ENCODE measurements around the gene SLC22A5.

Gene SLC22A5

GRCh38 chr5:132369474-132370180 is at the start of gene SLC22A5:
Gene SLC22A5 (plus strand): TSS chr5:132369710. CDS start chr5:132369973, 263 bp downstream.
- DNase-seq, result peak; percentile 71

GRCh38 chr5:132319975-132320374 is 49.5 kb upstream of the SLC22A5 start:
- no peak for DNase-seq

DNA sequence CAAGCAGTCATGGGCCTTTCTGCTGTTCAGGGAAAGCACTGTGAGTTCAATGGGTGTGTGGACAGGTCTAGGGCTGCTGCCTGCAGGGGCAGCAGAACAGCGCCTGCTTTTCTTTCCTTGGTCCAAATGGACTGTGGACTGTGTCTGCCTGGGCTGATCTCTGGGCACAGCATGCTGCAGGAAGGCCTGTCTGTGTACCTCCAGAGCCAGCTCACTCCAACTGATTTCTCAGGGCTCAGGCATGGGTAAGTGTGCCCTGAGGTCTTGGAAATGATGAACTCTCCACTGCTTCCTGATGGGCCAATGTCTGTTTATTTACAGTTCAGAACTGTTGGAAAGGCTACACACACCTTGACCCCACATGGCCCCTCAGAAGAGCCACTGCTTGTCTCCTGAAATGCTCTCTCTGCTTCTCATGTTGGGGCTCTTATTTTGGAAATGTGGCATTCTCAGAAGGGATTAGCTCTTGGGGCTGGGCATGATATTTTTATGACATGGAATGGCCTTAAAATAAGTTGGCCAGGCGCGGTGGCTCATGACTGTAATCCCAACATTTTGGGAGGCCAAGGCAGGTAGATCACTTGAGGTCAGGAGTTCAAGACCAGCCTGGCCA is 48.3 kb upstream of the SLC22A5 start:
- DNase-seq, result no peak

DNA sequence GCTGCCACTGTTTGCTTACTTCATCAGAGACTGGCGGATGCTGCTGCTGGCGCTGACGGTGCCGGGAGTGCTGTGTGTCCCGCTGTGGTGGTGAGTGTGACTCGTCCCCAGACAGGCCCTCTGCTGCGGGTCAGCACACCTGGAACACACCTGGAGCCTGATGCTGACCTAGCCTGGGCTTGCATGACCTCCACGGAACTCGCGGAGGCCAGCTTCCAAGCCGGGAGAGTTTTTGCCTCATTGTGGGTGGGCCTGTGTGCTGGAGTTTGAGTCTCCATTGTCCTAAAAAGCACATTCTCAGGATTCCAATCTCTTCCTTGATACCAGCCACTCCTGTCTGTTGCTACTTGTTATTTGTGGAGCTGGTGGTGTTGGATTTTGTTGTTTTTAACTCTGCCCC is 47.2 kb upstream of the SLC22A5 start:
- no peak for DNase-seq

GRCh38 chr5:132323202-132323601 is 46.3 kb upstream of the SLC22A5 start:
- no peak for DNase-seq

- DNase-seq, result no peak
Observed at GRCh38 chr5:132325691-132326090, 43.8 kb upstream of the SLC22A5 start.

- DNase-seq, result no peak
Observed at GRCh38 chr5:132327252-132327955, 42.1 kb upstream of the SLC22A5 start.

GRCh38 chr5:132334812-132335211 is 34.7 kb upstream of the SLC22A5 start:
- peak; percentile 27 for DNase-seq

DNA sequence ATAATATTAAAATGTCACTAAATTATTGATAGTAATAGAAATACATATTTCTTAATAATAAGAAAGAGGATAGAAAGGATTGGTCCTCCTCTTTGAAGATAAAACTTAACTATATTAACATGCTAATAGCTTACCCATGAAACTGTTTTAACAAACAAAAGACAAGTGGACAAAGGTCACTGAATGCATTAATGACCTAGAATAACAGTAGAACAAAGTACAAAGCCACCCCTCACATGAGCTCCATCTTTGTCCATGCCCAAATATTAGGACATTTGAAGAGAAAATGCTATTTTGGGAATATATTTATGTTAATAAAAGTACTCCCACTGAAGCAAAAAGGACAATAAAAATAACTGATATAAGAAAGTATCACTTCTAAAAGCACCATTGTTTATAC is 34.1 kb upstream of the SLC22A5 start:
- no peak for DNase-seq

- DNase-seq, result no peak
Observed at GRCh38 chr5:132339502-132339901, 30.0 kb upstream of the SLC22A5 start.

GRCh38 chr5:132342291-132343180 is 27.0 kb upstream of the SLC22A5 start:
- DNase-seq, result no peak

- DNase-seq, result no peak
Observed at GRCh38 chr5:132344775-132345514, 24.6 kb upstream of the SLC22A5 start.

- no peak for DNase-seq
Observed at GRCh38 chr5:132353486-132353995, 16.0 kb upstream of the SLC22A5 start.

DNA sequence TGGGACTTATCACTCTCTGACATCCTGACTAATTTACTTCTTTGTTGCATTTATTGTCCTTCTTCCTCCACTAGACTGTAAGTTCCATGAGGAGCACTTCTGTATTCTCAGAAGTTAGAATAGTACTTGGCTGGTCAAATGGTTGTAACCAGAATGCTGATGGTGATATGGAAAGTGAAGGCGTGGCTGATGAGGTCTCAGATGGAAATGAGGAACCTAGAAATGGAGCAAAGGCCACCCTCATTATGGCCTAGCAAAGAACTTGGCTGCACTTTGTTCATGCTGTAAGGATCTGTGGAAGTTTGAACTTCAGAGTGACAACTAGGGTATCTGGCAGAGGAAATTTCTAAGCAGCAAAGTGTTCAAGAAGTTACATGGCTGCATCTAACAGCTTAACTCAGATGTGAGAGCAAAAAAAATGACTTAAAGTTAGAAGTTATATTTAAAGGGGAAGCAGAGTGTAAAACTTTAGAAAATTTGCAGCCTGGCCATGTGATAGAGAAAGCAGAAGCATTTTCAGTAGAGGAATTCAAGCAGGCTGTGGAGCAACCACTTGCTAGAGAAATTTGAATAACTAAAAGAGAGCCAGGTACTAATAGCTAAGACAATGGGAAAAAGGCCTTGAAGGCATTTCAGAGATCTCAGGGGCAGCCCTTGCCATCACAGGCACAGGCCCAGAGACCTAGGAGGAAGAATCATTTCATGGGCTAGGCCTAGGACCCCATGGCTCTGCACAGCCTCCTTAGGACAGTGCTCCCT is 14.9 kb upstream of the SLC22A5 start:
- DNase-seq, result no peak

DNA sequence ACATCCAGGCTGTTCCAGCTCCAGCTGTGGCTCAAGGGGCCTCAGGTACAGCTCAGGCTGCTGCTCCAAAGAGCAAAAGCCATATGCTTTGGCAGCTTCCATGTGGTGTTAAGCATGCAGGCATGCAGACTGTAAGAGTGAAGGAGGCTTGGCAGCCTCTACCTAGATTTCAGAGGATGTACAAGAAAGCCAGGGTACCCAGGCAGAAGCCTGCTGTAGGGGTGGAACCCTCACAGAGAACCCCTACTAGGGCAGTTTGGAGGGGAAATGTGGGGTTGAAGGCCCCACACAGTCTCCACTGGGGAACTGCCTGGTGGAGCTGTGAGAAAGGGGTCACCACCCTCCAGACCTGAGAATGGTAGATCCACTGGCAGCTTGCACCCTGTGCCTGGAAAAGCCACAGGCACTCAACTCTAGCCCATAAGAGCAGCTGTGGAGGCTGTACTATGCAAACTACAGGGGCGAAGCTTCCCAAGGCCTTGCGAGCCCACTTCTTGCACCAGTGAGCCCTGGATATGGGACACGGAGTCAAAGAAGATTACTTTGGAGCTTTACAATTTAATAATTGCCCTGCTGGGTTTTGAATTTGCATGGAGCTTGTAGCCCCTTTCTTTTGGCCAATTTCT is 14.3 kb upstream of the SLC22A5 start:
- DNase-seq, result no peak

- no peak for DNase-seq
Observed at GRCh38 chr5:132358775-132359174, 10.7 kb upstream of the SLC22A5 start.

GRCh38 chr5:132362086-132362485 is 7.4 kb upstream of the SLC22A5 start:
- no peak for DNase-seq

DNA sequence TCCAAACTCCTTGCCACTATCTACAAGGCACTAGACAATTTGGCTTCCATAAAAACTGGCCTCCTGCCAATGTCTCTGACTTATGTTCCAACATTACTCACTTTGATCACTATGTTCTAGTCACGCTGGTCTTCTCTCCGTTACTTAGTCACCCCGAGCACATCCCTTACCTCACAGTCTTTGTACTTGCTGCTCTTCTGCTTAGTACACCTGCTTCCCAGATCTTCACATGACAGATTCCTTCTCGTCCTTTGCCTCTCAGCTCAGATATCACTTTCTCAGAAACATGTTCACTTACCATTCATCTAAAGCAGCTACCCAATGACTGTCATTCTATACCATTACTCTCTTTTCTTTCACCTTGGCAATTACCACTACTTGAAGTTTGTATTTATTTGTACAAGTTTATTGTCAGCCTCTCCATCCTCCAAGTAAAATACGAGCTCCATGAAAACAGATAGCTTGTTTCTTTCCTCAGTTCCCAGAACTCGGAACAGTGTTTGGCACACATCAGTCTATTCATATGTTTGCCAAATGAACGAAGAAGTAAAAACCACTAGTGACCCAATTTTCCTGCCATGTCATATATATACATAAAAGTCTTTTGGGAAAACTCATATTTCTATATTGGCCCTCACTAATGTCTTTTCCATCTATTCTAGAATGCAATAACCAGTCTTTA is 5.9 kb upstream of the SLC22A5 start:
- no peak for DNase-seq

GRCh38 chr5:132364319-132364718 is 5.2 kb upstream of the SLC22A5 start:
- DNase-seq, result no peak

GRCh38 chr5:132365213-132365612 is 4.3 kb upstream of the SLC22A5 start:
- DNase-seq, result no peak
